ENCODE results near the gene FOXE3.

DNA sequence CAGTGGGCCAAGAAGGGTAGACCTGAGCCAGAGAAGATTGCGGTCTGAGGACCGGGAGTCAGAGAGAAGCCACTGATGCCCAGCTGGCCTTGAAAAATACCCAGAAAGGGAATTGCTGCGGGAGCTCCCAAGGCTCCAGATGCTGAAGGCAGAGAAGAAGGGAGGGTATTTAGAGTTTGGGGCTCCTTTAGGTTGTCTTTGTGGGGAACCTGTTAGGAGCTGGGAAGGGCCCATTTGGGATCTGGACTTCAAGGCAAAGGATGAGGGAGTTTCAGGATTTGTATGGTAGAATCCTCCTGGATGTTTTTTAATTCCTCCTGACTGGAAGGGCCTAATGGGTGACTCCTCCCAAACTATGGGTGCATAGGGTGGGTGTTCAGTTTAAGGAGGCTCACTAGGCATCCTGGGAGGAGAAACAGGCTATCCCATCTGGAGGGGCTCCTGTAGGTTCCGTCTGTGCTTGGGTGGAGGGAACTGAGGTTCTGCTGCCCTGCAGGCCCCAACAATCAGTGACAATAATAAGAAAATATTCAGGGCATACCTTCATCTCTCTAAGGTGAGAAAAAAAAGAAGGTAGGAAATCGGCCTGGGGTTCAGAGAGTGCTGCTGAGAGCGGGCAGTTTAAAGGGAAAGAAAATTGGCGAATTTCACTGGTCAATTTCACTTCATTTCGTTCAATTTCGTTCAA, 26.9 kb downstream of the FOXE3 start:
- TF ChIP-seq EGR1 (IDR thresholded peaks at IDR 0.05; ENCODE audit: low read depth in 2 of 2), result no peak
- TF ChIP-seq YY1 (IDR thresholded peaks at IDR 0.05), result no peak
- TF ChIP-seq, protein P1, sequence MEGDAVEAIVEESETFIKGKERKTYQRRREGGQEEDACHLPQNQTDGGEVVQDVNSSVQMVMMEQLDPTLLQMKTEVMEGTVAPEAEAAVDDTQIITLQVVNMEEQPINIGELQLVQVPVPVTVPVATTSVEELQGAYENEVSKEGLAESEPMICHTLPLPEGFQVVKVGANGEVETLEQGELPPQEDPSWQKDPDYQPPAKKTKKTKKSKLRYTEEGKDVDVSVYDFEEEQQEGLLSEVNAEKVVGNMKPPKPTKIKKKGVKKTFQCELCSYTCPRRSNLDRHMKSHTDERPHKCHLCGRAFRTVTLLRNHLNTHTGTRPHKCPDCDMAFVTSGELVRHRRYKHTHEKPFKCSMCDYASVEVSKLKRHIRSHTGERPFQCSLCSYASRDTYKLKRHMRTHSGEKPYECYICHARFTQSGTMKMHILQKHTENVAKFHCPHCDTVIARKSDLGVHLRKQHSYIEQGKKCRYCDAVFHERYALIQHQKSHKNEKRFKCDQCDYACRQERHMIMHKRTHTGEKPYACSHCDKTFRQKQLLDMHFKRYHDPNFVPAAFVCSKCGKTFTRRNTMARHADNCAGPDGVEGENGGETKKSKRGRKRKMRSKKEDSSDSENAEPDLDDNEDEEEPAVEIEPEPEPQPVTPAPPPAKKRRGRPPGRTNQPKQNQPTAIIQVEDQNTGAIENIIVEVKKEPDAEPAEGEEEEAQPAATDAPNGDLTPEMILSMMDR (IDR thresholded peaks at IDR 0.05; ENCODE audit: low read depth, low read length, missing input control), result no peak
- TF ChIP-seq, protein P2, sequence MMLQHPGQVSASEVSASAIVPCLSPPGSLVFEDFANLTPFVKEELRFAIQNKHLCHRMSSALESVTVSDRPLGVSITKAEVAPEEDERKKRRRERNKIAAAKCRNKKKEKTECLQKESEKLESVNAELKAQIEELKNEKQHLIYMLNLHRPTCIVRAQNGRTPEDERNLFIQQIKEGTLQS (IDR thresholded peaks at IDR 0.05), result no peak
- TF ChIP-seq NR2F2 (IDR thresholded peaks at IDR 0.05), result no peak
- no peak for TF ChIP-seq FOXA1 (IDR thresholded peaks at IDR 0.05)
- TF ChIP-seq, protein P3, sequence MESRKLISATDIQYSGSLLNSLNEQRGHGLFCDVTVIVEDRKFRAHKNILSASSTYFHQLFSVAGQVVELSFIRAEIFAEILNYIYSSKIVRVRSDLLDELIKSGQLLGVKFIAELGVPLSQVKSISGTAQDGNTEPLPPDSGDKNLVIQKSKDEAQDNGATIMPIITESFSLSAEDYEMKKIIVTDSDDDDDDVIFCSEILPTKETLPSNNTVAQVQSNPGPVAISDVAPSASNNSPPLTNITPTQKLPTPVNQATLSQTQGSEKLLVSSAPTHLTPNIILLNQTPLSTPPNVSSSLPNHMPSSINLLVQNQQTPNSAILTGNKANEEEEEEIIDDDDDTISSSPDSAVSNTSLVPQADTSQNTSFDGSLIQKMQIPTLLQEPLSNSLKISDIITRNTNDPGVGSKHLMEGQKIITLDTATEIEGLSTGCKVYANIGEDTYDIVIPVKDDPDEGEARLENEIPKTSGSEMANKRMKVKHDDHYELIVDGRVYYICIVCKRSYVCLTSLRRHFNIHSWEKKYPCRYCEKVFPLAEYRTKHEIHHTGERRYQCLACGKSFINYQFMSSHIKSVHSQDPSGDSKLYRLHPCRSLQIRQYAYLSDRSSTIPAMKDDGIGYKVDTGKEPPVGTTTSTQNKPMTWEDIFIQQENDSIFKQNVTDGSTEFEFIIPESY (IDR thresholded peaks at IDR 0.05), result no peak
